A549 (cell line): ENCODE measurements around the gene DHX30. TPM values are rescaled to one million over a fixed set of nuclear protein-coding genes. Genes with fewer than 3 reads are reported as not detected.
A peak's percentile ranks its signal among the peaks of the same experiment; 100 is the strongest.

Source experiments
- ATAC-seq, 2 experiments: fragments of 200-7000 bp in 1 of 2; fragments of >200 bp in 1 of 2; cut with Nextera tagmentation in 1 of 2; cut with Tn5 transposase in 1 of 2; 3 replicates each; pipeline versions ENCODE4 v1.8.0 to v1.9.1; 2018 to 2020; ENCODE audit warnings: mild to moderate bottlenecking in 1 of 2, moderate library complexity in 1 of 2
- CTCF ChIA-PET: fragments of 300-600 bp; sonication (Branson Sonifier 250); formaldehyde crosslinking; extraction: SDS; loops from one replicate; lab custom pipeline; 2021; ENCODE audit warnings: antibody characterized with exemption, inconsistent platforms; lab: Yijun Ruan, JAX
- POLR2A ChIA-PET: fragments of 350-600 bp; formaldehyde crosslinking; extraction: SDS; loops from one replicate; lab custom pipeline; 2021; ENCODE audit warnings: antibody characterized with exemption, inconsistent platforms; lab: Yijun Ruan, JAX
- DNase-seq, 2 experiments: peaks; one replicate each; pipeline versions ENCODE4 v3.0.0 to v3.0.0-alpha.2; 2011 to 2016; ENCODE audit warnings: low read depth in 1 of 2, low spot score in 1 of 2
- FAIRE-seq: peaks from 2 replicates; lab custom pipeline; 2011; peaks lifted over from hg19 to GRCh38; lab: Jason Lieb, UNC
- H3K27ac ChIP-seq, 2 experiments: fragments of >200 bp; sonication (Bioruptor Twin); formaldehyde crosslinking; 3 replicates each; pipeline ENCODE4 v1.5.1; 2016 to 2017
- H3K4me1 ChIP-seq: fragments of >200 bp; sonication (Bioruptor Twin); formaldehyde crosslinking; 3 replicates; pipeline ENCODE4 v1.6.1; 2016
- H3K4me2 ChIP-seq: fragments of >200 bp; sonication (Bioruptor Twin); formaldehyde crosslinking; 3 replicates; pipeline ENCODE4 v1.6.1; 2016
- H3K4me3 ChIP-seq: fragments of >200 bp; sonication (Bioruptor Twin); formaldehyde crosslinking; 3 replicates; pipeline ENCODE4 v1.5.1; 2016
- H3K9me3 ChIP-seq: fragments of >200 bp; sonication (Bioruptor Twin); formaldehyde crosslinking; 3 replicates; pipeline ENCODE4 v1.6.1; 2016
- BHLHE40 ChIP-seq: IDR thresholded peaks from 2 replicates; pipeline ENCODE4 v1.6.1; 2012; ENCODE audit warnings: low read depth, low read length, inconsistent platforms
- CEBPB ChIP-seq, 2 experiments: fragments of >200 bp in 1 of 2; sonication (Bioruptor Twin) in 1 of 2; formaldehyde crosslinking in 1 of 2; IDR thresholded peaks; 2 replicates each; pipeline ENCODE4 v1.6.1; 2012 to 2016
- CHD2 ChIP-seq: fragments of 150-350 bp; IDR thresholded peaks from 2 replicates; pipeline ENCODE4 v1.6.1; 2014; ENCODE audit warnings: low read length; ENCODE audit not compliant: partially characterized antibody
- EHMT2 ChIP-seq: fragments of 200-600 bp; sonication (generic); IDR thresholded peaks from 2 replicates; pipeline ENCODE4 v1.6.1; 2016; ENCODE audit warnings: antibody characterized with exemption, low read depth, mild to moderate bottlenecking, moderate library complexity
- ESRRA ChIP-seq: fragments of 150-350 bp; IDR thresholded peaks from 2 replicates; pipeline ENCODE4 v1.6.1; 2014; ENCODE audit warnings: mild to moderate bottlenecking, low read length, borderline replicate concordance
- FOSB ChIP-seq: fragments of 250-450 bp; sonication (Bioruptor Pico); IDR thresholded peaks from 2 replicates; pipeline ENCODE4 v1.5.0; 2020; ENCODE audit warnings: mild to moderate bottlenecking, moderate library complexity
- FOXS1 ChIP-seq: fragments of 250-450 bp; sonication (Bioruptor Pico); IDR thresholded peaks from 2 replicates; pipeline ENCODE4 v1.5.0; 2020; ENCODE audit warnings: mild to moderate bottlenecking, moderate library complexity
- HES2 ChIP-seq: fragments of >200 bp; sonication (Bioruptor Twin); formaldehyde crosslinking; IDR thresholded peaks from 2 replicates; pipeline ENCODE4 v1.6.1; 2016
- HEYL ChIP-seq: fragments of 250-450 bp; sonication (Bioruptor Pico); IDR thresholded peaks from 2 replicates; pipeline ENCODE4 v1.8.0; 2021; ENCODE audit warnings: mild to moderate bottlenecking, moderate library complexity
- JUN ChIP-seq, 2 experiments: fragments of >200 bp; sonication (Bioruptor Twin); formaldehyde crosslinking; IDR thresholded peaks; 2 replicates in 1 of 2; 3 replicates in 1 of 2; pipeline ENCODE4 v1.6.1; 2016 to 2017
- NFE2L2 ChIP-seq: fragments of 150-350 bp; conservative IDR thresholded peaks from 2 replicates; pipeline ENCODE4 v1.6.1; 2014; ENCODE audit warnings: low read length
- PBX3 ChIP-seq: IDR thresholded peaks from 2 replicates; pipeline ENCODE4 v1.6.1; 2012
- POLR2AphosphoS2 ChIP-seq: conservative IDR thresholded peaks from 2 replicates; pipeline ENCODE4 v1.6.1; 2012; ENCODE audit warnings: low read length, improper control_type of control experiment, inconsistent platforms
- RARB ChIP-seq: fragments of 250-450 bp; sonication (Bioruptor Pico); IDR thresholded peaks from 2 replicates; pipeline ENCODE4 v1.8.0; 2021; ENCODE audit warnings: mild to moderate bottlenecking, moderate library complexity
- RCOR1 ChIP-seq: fragments of 150-350 bp; IDR thresholded peaks from 2 replicates; pipeline ENCODE4 v1.6.1; 2014; ENCODE audit warnings: antibody characterized with exemption, low read length, low read depth
- REST ChIP-seq: fragments of 200-600 bp; sonication (generic); IDR thresholded peaks from 2 replicates; pipeline ENCODE4 v1.6.1; 2016; ENCODE audit warnings: antibody characterized with exemption, mild to moderate bottlenecking, moderate library complexity
- RFX5 ChIP-seq: fragments of 450-650 bp; IDR thresholded peaks from 2 replicates; pipeline ENCODE4 v1.7.1; 2014; ENCODE audit warnings: antibody characterized with exemption, mild to moderate bottlenecking, moderate library complexity
- TP53 ChIP-seq: fragments of 250-450 bp; sonication (Bioruptor Pico); IDR thresholded peaks from 2 replicates; pipeline ENCODE4 v1.5.0; 2021; ENCODE audit warnings: mild to moderate bottlenecking, moderate library complexity
- USF2 ChIP-seq: fragments of 450-650 bp; IDR thresholded peaks from 2 replicates; pipeline ENCODE4 v1.6.1; 2014; ENCODE audit warnings: antibody characterized with exemption
- ZC3H11A ChIP-seq: fragments of 450-650 bp; IDR thresholded peaks from 2 replicates; pipeline ENCODE4 v1.6.1; 2014; ENCODE audit warnings: antibody characterized with exemption, mild to moderate bottlenecking
- ZNF302 ChIP-seq: fragments of 250-450 bp; sonication (Bioruptor Pico); IDR thresholded peaks from 2 replicates; pipeline ENCODE4 v1.9.0; 2021; ENCODE audit warnings: inconsistent platforms, mild to moderate bottlenecking, moderate library complexity
- WGBS: methylation state at CpG from one replicate; pipeline ENCODE4 v1.1.6; 2017; ENCODE audit errors: missing lambda C conversion rate; 5-methylcytosine and 5-hydroxymethylcytosine counted together
- polyA plus RNA-seq, 4 experiments: library from polyadenylated mRNA; depleted of rRNA in 3 of 4; stranded (reverse); fragments of >200 nt; fragmentation: RNase III in 1 of 4; extraction: RNeasy Plus Mini Kit Qiagen cat#74134 plus additional on column Dnase treatment in 1 of 4; gene quantifications; 2 replicates in 3 of 4; 3 replicates in 1 of 4; pipeline ENCODE4 v1.2.3, GENCODE V29; 2011 to 2017

DHX30 gene
- polyA plus RNA-seq, 2 of the 4 experiments (the other 2 are of a cell fraction) = 40.5 to 44.6 TPM

- no peak for FAIRE-seq
- no peak overlapping the region for H3K27ac ChIP-seq
- WGBS = 86% methylated on average over 11 of the region's 12 CpGs
- no peaks in the 10 kb centered on the region for H3K4me1 ChIP-seq
- no peak overlapping the region for H3K4me3 ChIP-seq
- ATAC-seq = no peak
- no peak for DNase-seq
- CTCF ChIA-PET = interaction anchor here (0.8 kb wide), 1 partner anchor 13 kb away, joined by 3 read pairs; no protein-coding TSS in a partner anchor
- TF ChIP-seq CEBPB (IDR thresholded peaks at IDR 0.05) (no peak), TP53 (CRISPR knock-in tag) (no peak)
- POLR2A ChIA-PET = no interaction called here
- no peaks in the 10 kb centered on the region for H3K9me3 ChIP-seq
- no peak overlapping the region for H3K4me2 ChIP-seq
Observed at GRCh38 chr3:47863391-47864128, 60.6 kb downstream of the DHX30 start.

- WGBS = 76% methylated on average over 3 of the region's 3 CpGs
- CTCF ChIA-PET = interaction anchor here (1.1 to 2.3 kb wide), 4 partner anchors 8 to 40 kb away, joined by 3 to 5 read pairs (median 4); no protein-coding TSS in a partner anchor
Observed at GRCh38 chr3:47865192-47865591, 62.3 kb downstream of the DHX30 start.

More at GRCh38 chr3:47865192-47865591, 62.3 kb downstream of the DHX30 start:
- TF ChIP-seq NFE2L2 (no peak), RCOR1 (no peak), HES2 (no peak), EHMT2 (no peak), ZC3H11A (no peak), FOSB (CRISPR knock-in tag) (no peak), PBX3 (no peak), ZNF302 (CRISPR knock-in tag) (no peak), ESRRA (no peak), RFX5 (no peak), HEYL (CRISPR knock-in tag) (no peak), BHLHE40 (no peak), USF2 (no peak), FOXS1 (CRISPR knock-in tag) (no peak), JUN (IDR thresholded peaks at IDR 0.05) (no peak), RARB (CRISPR knock-in tag) (no peak), POLR2AphosphoS2 (no peak), REST (no peak), CHD2 (no peak)
- H3K4me2 ChIP-seq = no peak overlapping the region
- H3K9me3 ChIP-seq = no peaks in the 10 kb centered on the region
- no peaks in the 10 kb centered on the region for H3K4me1 ChIP-seq
- FAIRE-seq (no peak), DNase-seq (no peak), ATAC-seq (peak; percentile 54 to 55; a peak in 4 of 6 replicates)
- H3K4me3 ChIP-seq = no peak overlapping the region
- no peak overlapping the region for H3K27ac ChIP-seq
- POLR2A ChIA-PET = no interaction called here
